Astrocyte of the hippocampus (primary cell): ENCODE measurements around the gene DLGAP3.
"Not testable (repeated sequence)": the region's sequence is repeated elsewhere in the genome, so short reads cannot be mapped to it uniquely, and the experiment has no call there.

ENCODE experiments used
- DNase-seq: peaks from one replicate; pipeline ENCODE4 v3.0.0; 2011; ENCODE audit warnings: low read depth, low spot score

The DLGAP3 gene, protein sequence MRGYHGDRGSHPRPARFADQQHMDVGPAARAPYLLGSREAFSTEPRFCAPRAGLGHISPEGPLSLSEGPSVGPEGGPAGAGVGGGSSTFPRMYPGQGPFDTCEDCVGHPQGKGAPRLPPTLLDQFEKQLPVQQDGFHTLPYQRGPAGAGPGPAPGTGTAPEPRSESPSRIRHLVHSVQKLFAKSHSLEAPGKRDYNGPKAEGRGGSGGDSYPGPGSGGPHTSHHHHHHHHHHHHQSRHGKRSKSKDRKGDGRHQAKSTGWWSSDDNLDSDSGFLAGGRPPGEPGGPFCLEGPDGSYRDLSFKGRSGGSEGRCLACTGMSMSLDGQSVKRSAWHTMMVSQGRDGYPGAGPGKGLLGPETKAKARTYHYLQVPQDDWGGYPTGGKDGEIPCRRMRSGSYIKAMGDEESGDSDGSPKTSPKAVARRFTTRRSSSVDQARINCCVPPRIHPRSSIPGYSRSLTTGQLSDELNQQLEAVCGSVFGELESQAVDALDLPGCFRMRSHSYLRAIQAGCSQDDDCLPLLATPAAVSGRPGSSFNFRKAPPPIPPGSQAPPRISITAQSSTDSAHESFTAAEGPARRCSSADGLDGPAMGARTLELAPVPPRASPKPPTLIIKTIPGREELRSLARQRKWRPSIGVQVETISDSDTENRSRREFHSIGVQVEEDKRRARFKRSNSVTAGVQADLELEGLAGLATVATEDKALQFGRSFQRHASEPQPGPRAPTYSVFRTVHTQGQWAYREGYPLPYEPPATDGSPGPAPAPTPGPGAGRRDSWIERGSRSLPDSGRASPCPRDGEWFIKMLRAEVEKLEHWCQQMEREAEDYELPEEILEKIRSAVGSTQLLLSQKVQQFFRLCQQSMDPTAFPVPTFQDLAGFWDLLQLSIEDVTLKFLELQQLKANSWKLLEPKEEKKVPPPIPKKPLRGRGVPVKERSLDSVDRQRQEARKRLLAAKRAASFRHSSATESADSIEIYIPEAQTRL

DNA sequence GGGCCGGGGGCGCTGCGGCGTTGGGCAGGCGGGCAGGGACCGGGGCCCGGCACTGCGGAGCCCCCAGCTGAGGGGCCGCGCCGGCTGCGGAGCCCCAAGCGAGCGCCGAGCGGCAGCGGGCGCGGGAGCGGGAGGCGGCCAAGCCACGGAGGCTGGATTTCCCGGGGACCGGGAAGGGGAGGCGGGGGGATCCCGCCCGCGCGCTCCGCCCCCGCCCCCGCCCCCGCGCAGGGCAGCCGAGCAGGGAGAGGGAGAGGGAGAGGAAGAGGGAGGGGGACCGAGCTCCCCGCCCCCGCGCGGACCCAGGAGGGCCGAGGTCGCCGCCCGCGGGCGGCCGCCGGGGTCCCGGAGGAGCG lies at the start of gene DLGAP3:
Gene DLGAP3, minus strand, starts transcription at position 154 of the 356 bp plus-strand sequence. CDS start 24,267 bp downstream, outside the sequence.
- peak; percentile 59 for DNase-seq

DNA sequence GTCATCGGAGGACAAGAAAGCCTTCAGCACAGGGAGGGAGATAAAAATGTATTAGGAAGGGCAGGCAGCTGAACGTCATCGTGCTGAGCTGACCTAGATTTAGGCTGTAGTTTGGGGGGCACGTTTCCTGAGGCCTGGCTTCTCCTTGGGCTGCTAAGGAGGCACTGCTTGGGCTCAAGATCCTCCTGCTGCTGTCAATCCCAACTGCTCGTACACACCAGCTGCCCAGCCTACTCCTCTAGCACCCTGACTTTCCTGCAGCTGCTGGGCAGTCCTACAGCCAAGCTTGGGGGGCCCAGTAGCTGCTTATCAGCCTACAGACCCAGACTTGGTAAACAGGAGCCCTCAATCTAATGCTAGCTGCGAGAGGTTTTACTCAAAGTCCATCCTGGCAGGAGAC lies 49.5 kb upstream of the DLGAP3 start:
- DNase-seq = no peak

DNA sequence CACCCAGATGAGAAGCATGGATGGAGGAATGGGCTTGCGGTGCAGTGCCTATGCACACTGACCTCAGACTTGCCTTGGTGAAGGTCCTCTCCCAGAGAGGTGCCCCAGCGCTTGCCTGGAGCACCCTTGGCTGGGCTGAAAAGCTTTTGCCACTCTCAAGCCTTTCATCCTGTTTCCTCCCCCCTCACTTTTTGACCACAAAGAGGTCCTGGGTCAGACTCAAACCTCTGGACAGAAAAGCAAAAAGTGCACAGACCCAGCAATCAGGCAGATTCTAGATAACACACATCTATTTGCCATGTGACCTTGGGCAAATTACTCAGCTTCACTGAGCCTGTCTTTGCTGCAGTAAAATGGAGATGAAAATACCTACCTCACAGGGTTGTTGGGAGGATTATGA lies 48.4 kb upstream of the DLGAP3 start:
- no peak for DNase-seq

DNA sequence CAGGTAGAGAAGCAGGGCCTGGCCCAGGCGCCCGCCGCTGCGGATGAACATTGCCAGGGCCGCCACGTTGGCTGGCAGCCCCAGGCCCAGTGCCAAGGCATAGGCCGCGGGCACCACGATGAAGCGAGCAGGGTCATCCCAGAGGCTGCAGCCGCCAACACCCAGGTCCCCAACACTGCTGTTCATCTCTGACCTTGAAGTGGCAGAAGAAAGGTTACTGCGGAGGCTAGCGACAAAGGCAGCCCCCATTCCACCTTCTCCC lies 47.7 kb upstream of the DLGAP3 start:
- no peak for DNase-seq

DNA sequence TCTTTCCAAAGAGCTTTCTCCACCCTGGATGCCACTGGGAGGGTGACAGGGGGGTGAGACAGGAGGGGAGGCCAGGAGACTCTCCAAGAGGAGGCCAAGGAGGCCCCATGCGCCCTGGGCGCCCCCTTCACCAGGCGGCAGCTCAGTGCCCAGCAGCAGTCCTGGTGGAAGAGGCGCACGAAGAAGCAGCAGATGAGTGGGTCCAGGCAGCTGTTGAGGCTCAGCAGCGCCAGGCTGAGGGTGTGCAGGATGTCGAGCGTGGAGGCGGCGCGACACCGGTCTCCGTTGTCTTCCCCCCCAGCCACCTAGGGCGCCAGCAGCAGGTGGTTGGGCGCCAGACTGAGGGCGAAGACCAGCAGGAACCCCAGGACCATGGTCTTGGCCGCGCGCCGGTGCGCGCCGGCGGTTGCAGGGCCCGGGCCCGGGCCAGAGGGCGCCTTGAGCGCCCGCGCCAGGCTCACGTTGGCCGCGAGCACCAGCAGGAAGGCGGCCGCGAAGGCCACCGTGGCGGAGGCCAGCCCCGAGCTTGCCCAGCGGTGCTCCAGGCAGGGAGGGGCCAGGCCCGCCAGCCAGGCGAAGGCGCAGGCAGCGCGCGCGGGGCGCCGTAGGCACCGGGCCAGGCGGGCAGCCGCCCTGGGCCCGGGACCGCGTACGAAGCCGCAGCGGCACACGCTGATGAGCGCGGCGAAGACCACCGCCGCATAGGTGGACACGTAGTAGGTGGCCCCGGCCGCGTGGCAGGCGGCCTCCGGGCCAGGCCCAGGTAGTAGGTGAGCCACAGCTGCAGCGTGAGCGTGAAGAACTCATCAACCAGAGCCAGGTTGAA lies 47.1 kb upstream of the DLGAP3 start:
- DNase-seq = no peak

DNA sequence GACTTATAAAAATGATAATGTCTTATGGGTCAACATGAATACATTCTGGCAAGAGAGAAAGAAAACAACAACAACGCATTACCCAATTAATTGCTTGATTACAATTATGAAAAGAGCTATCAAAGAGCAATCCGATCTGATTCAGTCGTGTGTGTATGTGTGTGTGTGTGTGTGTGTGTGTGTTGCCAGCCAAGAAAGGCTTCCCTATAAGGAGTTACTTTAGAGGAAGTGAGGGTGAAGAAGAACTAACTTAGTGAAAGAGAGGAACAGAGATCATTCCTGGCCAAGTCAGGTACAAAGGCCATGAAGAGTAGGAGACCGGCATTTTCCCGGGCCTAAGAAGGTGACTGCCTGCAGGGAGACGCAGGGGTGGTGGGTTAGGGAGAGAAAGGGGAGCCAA lies 46.3 kb upstream of the DLGAP3 start:
- no peak for DNase-seq

DNA sequence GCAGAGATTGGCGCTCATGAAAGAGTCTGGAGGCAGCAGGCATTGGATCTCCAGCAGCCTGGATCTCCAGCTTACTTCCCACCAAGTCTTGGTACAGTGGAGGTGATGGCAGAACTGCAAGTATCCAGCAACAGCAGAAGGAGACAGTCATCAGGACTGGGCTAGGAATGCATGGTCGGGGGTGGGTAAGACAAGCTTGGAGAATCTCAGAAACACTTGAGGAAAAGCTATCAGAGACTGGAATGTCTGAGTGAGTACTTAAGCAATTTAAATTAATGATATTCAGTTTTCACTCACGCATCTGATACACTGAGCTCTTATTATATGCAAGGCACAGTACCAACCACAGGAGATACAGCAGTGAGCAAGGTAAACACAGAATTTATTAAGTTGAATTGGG lies 45.9 kb upstream of the DLGAP3 start:
- peak; percentile 55 for DNase-seq

DNA sequence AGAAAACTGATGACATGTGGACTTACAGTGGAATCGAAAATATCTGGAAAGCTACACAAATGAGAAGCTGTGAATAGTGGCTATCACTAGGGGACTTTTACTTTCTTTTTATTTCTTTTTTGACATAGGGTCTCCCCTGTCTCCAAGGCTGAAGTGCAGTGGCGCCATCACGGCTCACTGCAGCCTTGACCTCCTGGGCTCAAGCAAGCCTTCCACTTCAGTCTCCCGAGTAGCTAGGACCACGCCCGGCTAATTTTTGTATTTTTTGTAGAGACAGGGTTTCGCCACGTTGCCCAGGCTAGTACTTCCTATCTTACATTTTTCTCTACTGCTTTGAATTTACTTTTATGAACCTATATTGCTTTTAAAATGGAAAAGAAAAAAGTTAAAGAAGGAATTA lies 45.2 kb upstream of the DLGAP3 start:
- no peak for DNase-seq

DNA sequence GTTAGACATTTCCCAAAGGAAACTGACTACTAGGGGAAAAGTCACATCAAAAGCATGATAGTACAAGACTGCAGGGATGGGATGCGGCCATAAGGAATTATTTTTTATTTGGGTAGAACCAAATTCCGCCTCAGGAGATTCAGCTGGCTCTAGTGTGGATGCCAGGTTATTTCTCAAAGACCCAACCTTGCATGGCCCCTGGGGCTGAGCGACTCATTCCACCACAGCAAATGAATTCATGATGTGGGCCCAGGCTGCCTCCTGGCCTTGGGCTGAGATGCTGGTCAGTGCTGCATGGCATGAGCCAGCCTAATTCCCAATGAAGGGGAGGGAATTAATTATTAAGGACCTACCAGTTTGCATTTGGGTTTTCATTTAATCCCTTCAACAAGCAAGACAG lies 43.9 kb upstream of the DLGAP3 start:
- DNase-seq = no peak

DNA sequence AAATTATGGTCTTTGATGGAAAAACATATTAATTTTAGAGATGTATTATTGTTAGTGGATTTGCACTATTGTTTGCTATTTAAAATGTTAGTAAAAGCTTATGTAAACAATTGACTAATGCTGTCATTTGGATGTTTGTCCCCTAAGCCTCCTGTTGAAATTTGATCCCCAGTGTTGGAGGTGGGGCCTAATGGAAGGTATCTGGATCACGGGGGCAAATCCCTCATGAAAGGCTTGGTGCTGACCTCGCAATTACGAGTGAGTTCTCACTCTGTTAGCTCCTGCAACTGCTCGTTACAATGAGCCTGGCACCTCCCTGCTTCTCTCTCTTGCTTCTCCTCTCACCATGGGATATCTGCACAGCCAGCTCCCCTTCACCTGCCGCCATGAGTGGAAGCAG lies 41.4 kb upstream of the DLGAP3 start:
- DNase-seq = no peak

DNA sequence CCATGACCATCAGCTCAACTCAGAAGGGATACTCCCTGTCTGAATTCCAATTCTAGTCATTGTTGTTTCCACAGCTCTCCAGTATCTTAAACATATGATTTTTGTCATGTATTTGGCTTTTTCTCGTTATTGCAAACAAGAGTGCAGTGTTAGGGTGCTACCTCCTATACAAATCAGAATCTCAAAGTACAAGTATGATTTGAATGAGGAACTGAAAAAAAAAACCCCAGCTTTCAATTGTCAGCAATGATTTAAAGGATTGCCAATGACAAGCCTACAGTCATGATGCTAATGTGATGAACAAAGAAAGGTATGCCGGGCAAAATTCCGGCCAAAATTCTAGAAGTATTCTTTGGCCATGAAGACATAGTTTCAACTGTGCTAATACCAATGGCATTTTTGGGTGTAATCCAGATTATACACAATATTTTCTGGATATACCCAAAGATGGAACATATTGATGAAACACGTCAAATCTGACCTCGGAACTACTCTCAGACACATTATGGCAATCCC lies 40.8 kb upstream of the DLGAP3 start:
- DNase-seq = peak; percentile 35

DNA sequence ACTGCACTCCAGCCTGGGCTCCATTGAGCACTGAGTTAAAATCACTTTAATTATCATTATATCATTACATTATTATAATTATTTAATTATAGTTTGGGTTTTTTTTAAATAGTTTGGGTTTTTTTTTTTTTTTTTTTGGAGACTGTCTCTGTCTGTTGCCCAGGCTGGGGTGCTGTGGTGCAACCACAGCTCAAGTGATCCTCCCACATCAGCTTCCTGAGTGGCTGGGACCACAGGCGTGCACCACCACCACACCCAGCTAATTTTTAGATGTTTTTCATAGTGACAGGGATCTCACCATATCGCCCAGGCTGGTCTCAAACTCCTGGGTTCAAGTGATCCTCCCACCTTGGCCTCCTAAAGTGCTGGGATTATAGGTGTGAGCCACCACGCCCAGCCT lies 38.8 kb upstream of the DLGAP3 start:
- DNase-seq = not testable (repeated sequence)

DNA sequence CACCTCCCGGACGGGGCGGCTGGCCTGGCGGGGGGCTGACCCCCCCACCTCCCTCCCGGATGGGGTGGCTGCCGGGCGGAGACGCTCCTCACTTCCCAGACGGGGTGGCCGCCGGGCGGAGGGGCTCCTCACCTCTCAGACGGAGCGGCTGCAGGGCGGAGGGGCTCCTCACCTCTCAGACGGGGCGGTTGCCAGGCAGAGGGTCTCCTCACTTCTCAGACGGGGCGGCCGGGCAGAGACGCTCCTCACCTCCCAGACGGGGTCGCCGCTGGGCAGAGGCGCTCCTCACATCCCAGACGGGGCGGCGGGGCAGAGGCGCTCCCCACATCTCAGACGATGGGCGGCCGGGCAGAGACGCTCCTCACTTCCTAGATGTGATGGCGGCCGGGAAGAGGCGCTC lies 38.2 kb upstream of the DLGAP3 start:
- DNase-seq = not testable (repeated sequence)

DNA sequence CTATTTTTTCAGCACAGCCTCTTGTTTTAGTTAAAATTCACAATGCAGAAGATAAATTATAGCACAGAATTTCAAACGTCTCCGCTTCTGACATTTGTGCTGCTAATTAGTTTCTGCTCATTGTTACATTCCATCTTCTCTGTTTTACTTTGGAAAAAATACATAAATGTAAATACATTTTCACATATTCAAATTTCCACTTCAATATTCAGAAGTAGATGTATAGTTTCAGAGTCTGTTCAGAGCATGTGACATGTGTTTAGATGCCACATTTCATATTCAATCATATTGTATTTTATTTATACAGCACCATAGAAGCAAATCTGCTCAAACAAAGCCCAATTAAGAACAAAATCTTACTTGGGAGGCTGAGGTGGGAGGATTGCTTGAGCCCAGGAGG lies 36.1 kb upstream of the DLGAP3 start:
- no peak for DNase-seq

DNA sequence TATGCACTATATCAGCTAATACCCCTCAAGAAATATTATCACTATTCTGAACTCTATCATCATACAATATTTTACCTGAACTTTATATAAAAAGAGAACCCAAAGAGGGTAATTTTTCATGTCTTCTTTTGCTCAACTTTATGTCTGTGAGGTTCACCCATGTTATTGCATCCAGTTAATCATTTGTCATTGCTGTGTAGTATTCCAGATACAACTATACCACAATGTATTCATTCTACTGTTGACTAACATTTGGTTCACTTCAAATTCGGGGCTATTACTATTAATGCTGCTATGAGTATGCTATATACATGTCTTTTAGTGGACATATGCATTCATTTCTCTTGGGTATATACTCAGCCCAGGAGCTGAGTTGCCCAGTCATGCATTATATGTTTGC lies 21.0 kb upstream of the DLGAP3 start:
- no peak for DNase-seq

DNA sequence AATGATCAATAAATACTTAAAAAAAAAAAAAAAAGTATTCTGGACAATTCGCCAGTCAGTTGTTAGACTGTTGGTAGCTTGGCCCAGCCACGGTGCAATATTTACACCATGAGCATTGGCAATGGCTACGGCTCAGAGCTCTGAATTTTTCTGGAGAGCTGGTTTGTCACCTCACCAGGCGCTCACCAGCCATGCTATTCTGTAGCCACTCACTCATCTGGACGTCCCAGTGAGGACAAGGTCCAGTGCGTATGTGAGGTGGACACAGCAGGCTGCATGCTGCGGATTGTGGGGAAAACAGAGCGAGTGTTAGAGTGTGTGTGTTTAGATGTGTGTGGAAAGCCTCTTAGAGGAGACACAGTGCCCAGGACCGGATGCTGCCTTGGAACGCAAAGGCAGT lies 19.3 kb upstream of the DLGAP3 start:
- not testable (repeated sequence) for DNase-seq

DNA sequence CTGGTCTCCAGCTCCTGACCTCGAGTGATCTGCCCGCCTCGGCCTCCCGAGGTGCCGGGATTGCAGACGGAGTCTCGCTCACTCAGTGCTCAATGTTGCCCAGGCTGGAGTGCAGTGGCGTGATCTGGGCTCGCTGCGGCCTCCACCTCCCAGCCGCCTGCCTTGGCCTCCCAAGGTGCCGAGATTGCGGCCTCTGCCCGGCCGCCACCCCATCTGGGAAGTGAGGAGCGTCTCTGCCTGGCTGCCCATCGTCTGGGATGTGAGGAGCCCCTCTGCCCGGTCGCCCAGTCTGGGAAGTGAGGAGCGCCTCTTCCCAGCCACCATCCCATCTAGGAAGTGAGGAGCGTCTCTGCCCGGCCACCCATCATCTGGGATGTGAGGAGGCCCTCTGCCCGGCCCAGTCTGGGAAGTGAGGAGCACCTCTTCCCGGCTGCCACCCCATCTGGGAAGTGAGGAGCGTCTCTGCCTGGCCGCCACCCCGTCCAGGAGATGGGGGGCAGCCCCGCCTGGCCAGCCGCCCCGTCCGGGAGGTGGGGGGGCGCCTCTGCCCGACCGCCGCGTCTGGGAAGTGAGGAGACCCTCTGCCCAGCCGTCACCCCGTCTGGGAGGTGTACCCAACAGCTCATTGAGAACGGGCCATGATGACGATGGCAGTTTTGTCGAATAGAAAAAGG lies 18.3 kb upstream of the DLGAP3 start:
- not testable (repeated sequence) for DNase-seq

DNA sequence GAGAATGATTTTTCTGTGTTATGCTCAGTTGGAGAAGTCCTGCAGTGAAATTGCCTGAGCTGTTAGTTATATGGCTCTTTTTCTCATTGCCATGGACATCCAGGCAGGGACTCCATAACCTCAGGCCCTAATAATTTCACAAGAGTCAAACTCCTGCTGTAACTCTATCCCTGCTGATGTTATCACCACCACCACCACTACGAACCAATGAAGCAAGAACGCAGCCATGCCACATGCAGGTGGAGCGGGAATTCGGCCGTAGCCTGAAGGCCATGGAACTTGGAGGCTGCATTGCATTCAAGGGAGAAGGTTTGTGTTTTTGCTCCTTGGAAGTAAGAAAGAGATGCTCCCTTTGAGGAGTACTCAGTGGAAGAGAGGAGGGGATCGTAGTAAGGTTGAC lies 16.8 kb upstream of the DLGAP3 start:
- no peak for DNase-seq

DNA sequence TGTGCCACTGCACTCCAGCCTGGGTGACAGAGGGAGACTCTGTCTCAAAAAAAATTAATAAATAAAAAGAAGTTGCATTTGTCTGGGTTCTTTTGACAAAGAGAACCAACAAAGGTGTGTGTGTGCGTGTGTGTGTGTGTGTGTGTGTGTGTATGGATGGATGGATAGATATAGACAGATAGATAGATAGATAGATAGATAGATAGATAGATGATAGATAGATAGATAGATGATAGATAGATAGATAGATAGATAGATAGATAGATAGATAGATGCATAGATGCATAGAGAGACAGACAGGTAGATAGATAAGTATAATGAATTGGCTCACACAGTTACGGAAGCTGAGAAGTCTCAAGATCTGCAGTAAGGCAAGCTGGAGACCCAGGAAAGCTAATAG lies 12.3 kb upstream of the DLGAP3 start:
- DNase-seq = not testable (repeated sequence)

DNA sequence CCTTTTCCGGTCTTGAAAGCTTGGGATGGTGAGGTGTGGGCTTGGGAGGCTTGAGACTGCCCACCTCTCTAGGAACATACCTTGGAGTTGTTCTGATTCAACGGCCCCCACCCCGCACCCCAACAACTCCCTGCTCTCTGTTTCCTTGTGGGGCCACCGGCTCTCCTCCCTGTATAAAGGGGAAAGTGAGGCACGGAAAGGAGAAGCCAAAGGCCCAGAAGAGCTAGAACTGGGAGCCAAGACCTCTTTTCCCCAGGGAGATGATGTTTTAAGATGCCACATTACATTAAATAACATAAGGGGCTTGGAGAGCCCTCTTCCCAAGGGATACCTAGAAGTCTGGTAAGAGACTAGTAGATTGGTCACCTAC lies 1.2 kb upstream of the DLGAP3 start:
- DNase-seq = no peak
